Stimulated activated CD4-positive, alpha-beta T cell treated with anti-CD3 and anti-CD28 coated beads, Interleukin-12 subunit alpha, Interleukin-12 subunit beta, amount 100 ng/mL, for 24 hours (primary cell): ENCODE results near the gene FBXL7.

Experiments
- DNase-seq, 2 experiments: peaks; one replicate each; pipeline ENCODE4 v3.0.0-alpha.2; 2020; ENCODE audit warnings: low read depth in 2 of 2

The FBXL7 gene

GRCh38 chr5:15499528-15500324 is at the start of gene FBXL7:
Gene FBXL7 (plus strand): TSS chr5:15500180.
- no peak for DNase-seq

- DNase-seq: no peak
These were observed 49.5 kb upstream of the FBXL7 start for GRCh38 chr5:15450473-15450872.

DNA sequence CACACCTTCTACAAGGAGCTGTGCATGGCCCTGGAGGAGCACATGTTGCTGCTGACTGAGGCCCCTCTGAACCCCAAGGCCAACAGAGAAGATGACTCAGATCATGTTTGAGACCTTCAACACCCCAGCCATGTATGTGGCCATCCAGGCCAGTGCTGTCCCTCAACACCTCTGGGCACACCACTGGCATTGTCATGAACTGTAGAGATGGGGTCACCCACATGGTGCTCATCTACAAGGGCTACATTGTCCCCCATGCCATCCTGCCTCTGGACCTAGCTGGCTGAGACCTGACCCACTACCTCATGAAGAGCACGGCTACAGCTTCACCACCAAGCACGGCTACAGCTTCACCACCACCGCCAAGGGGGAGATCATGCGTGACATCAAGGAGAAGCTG is 49.0 kb upstream of the FBXL7 start:
- DNase-seq: no peak

DNA sequence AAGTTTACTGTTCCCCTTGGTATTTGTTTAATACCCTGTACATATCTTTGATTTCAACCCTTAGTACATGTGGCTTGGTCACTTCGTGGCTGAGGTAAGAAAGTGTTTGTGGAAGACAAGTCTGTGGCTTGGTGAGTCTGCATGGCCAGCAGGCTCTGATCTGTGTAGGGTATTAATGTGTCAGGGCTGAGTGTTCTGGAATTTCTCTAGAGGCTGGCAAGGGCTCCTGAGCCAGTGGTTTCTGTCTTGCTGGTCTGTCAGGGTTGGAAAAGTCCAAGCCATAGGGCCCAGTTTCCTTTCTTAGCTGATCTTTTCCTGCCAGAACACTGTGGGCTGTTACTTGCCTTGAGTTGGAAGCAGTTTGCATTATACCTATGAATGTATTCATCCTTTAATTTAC is 48.0 kb upstream of the FBXL7 start:
- DNase-seq: no peak

GRCh38 chr5:15452781-15453180 is 47.2 kb upstream of the FBXL7 start:
- DNase-seq: no peak

DNA sequence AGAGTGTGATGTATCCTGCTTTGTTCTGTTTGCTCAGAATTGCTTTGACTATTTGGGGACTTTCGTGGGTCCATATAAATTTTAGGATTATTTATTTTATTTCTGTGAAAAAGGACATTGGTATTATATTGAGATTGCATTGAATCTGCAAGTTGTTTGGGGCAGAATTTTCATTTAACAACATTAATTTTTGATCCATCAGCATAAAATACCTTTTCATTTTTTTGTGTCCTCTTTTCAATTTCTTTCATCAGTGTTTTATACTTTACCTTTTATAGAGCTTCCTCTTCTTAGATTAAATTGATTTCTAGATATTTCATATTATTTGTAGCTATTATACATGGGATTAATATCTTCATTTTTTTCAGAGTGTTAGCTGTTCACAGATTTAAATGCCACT is 40.8 kb upstream of the FBXL7 start:
- DNase-seq: no peak

DNA sequence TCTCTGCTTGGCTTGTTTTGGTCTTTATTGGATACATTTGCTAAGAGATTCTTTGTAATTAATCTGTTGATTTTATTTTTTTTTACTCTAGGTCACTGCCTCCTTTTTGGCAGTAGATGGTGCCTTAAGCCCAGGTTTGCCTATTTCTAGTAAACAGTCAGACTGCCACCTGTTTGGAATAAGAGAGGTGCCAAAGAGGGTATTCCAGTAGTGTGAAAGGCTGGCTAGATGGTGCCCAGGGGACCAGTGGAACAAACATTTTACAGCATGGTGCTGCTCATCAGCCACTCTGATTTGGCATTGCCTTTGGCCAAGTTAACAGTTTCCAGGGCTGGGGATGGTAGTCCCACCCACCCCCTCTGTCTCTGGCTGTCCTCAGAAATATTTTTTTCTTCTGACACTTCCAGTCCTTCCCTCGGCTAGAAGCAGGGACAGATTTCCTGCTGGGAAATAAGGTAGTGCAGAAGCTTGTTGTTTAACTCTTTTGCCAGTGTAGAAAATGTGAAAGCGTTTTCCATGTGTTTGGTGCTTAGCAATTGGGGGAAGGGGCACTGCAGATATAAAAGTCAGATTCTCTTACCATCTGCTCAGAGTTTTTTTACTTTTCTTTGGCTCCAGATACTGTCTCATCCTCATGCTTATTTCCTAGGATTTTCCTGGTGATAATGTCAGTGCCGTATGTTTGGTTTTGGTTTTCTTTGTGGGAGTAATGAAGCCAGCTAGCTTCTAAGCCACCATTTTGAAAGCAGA is 36.6 kb upstream of the FBXL7 start:
- DNase-seq: no peak

- DNase-seq: no peak
These were observed 27.9 kb upstream of the FBXL7 start for GRCh38 chr5:15472116-15472515.

DNA sequence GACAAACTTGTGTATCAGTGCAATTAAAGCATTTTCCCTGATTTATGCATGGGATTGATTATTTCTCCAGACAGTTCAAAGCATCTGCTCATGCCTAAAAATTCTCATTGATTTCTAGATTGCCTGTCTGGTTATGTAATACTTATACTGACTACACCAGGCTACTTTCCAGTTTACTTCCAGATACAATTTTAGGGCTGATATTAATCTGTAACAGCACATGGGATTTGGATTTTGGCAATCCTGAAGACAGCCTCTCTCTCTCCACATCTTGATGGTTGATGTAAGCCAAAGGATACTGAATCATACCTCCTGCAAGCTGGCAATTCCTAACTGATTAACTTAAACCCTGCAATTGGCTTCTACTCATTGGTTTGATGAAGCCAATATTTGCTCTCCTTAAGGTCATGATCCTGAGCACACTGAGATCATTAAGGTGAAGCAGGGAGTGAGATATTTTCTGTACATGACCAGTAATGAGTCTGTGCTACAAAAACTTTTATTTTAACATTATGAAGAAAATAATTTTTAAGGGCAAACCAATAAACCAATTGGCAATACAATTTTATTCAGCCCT is 25.7 kb upstream of the FBXL7 start:
- DNase-seq: no peak

- DNase-seq: no peak
These were observed 24.6 kb upstream of the FBXL7 start for GRCh38 chr5:15475367-15475766.

- no peak for DNase-seq
These were observed 23.0 kb upstream of the FBXL7 start for GRCh38 chr5:15476977-15477376.

GRCh38 chr5:15480436-15480835 is 19.5 kb upstream of the FBXL7 start:
- DNase-seq: no peak

DNA sequence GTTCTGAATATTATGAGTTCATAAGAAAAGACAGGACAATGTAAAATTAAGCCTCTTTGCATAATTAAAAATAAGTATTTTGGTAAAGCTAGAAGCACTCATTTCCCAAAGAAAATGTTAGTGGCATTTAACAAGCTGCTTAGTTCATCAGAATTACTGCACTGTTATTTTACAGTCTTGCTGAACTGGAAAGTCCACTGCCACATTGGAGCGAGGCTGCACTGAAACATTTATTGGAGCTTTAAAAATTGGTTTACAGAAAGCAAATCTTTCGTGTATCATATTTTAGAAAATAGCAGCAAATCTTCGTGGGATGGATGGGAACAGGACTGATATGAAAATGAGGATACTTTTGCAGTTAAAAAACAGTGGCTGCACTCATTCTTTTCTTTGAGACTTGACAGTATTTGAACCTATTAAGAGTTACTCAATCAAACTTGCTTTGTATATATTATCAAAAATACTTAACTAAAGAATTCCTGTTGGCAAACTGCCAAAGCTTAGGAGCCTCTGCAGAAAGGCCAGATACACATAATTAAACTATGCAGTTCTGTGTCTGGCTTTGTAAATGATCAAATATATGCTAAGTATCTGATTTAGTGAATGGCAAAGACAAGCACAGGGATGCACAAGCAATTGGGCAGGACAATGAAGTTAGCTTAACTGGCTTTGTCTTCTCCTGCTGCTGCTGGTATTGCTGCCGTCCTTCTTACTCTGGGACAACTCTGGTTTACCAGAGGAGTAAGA is 16.5 kb upstream of the FBXL7 start:
- no peak for DNase-seq

DNA sequence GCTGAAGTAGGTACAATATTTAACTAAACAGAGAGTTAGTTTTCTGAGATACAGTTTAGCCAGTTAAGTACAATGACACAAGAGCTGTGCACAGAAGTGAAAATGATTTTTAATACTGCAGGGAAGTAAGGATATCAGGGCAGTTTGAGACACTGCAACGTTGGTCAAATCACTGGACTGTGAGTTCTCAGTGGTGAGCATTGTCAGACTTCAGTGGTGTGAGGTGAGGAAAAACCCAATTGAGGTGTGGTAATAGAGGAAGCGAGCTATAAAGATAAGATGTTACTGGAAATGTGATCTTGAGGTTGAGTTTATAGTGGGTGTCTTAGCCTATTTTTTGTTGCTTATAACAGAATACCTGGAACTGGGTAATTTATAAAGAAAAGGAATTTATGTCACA is 12.8 kb upstream of the FBXL7 start:
- DNase-seq: no peak

DNA sequence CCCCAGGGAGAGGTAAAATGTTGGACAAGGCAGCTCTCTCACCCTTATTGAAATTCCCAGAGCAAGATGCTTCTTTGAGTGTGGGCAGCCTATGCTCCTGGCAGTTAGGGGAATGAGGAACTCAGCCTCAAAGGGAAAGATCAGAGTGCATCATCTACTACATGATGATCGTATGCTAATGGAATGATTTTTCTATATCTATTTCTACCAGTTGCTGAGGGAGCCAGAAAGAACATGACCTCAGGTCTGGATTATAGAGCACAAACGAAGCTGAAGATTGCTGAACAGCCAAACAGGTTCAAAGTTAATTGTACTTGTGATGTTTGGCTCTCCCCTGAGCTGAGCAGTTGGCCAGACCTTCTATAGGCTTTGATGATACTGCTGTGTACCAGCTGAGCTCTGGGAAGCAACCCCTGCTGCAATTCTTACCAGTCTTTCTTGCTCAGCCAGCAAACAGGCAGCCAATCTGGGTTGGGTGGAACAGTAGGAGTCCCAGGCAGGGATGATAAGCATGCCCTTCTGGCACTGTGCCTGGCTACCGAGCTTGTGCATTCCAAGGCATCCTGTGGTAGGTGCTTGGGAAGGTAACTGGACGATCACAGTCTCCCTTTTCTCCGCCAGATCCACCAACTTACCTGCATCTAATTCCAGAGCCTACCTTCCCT is 10.3 kb upstream of the FBXL7 start:
- no peak for DNase-seq

- no peak for DNase-seq
These were observed 7.4 kb upstream of the FBXL7 start for GRCh38 chr5:15492545-15492944.

DNA sequence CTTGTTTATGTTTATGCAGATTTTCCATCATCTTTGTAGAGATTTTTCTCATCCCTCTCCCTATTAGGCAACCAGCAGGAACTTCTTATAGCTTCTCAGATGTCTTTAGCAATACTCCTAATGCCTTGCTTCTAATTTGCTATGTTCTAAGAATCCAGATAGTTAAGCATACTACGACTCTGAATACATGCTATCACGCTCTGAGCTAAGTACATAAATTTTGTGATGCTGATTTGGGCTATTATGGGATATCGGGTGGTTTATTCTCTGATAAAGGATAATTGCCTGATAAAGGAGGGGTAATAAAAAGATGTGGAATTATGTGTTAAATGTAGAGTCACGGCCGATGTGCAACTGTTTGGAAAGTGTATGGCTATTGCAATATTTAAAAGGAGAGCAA is 6.5 kb upstream of the FBXL7 start:
- no peak for DNase-seq

GRCh38 chr5:15495026-15495425 is 5.0 kb upstream of the FBXL7 start:
- no peak for DNase-seq

GRCh38 chr5:15496886-15497285 is 3.1 kb upstream of the FBXL7 start:
- DNase-seq: no peak

- DNase-seq: no peak
These were observed 483 bp downstream of the FBXL7 start for GRCh38 chr5:15500325-15501001.
